Mucosa of descending colon (tissue), 3 donors: ENCODE results near the gene SERINC4. TPM values are rescaled to one million over a fixed set of nuclear protein-coding genes. Genes with fewer than 3 reads are reported as not detected.

Experiments
- ATAC-seq: fragments of 200-7000 bp; cut with Tn5 transposase; one replicate; pipeline ENCODE4 v1.9.1; 2020; ENCODE audit warnings: mild to moderate bottlenecking, moderate library complexity
- DNase-seq, 3 donors: peaks; one replicate each; pipeline ENCODE4 v3.0.0-alpha.2; 2020
- H3K36me3 ChIP-seq: fragments of 200-600 bp; one replicate; pipeline ENCODE4 v1.8.0; 2021; ENCODE audit warnings: low read depth, mild to moderate bottlenecking
- H3K4me1 ChIP-seq: fragments of 200-600 bp; one replicate; pipeline ENCODE4 v1.8.0; 2021; ENCODE audit warnings: low read depth, mild to moderate bottlenecking
- H3K4me3 ChIP-seq: fragments of 200-600 bp; one replicate; pipeline ENCODE4 v1.8.0; 2021; ENCODE audit warnings: mild to moderate bottlenecking
- H3K9me3 ChIP-seq: fragments of 200-600 bp; one replicate; pipeline ENCODE4 v1.8.0; 2021; ENCODE audit warnings: mild to moderate bottlenecking
- intact Hi-C, 2 donors: fragments of 100-400 bp; cut with DNase I in 1 of 2; cut with micrococcal nuclease in 1 of 2; formaldehyde crosslinking; loops; one replicate each; pipeline versions ENCODE4 v1.11.0 to v1.11.1; 2022; cut with DNase I, micrococcal nuclease
- total RNA-seq, 3 donors: library from RNA; stranded (reverse); fragmentation: NEBNext Ultra II Directional in 2 of 3; extraction: Animal tissue kit (Norgen Biotek cat#: 25700) in 2 of 3; gene quantifications; one replicate each; pipeline versions ENCODE4 v1.2.1 to v1.2.4, GENCODE V29; 2021 to 2023
- TF ChIP-seq, protein P1 (sequence below): fragments of 200-600 bp; IDR thresholded peaks from one replicate; pipeline ENCODE4 v1.8.0; 2022; ENCODE audit warnings: antibody characterized with exemption, mild to moderate bottlenecking
- donor health status: DM: no; HTN: no; CAD: no; lungs with moderate emphysema.
- donor health status: DM: no; HTN: no; CAD: no.
- donor health status: DM: no; HTN: yes; CAD: no.

Gene SERINC4
- total RNA-seq, 3 donors from 2014 or later: 0.16 to 0.52 (median 0.29) TPM

DNA sequence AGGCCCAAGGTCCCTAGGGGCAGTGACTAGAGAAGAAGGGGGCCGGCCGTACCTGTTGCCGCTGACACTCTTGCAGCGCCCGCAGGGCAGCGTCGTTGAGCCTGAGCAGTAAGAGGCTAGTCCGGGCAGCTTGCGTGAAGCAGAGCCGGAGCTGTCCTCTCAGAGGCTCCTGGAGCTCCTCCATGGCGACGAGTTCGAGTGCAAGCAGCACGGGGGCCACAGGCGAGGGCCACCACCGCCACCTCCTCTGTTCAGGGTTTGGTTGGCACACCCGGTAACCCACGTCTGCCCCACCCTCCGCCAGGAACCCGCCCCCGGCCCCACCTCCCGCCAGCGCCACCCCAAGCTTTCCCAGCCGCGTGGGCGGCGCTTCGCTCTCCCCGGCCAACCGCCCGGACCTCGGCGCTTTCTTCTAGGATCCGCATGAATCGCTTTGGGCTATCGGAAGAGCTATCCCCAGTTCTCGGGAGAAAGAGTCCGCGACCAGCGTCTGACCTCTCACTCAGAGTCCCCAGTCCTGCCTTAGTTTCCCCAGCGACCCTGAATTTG, 23.2 kb downstream of the SERINC4 start, which contains the start of gene ELL3:
Gene ELL3, minus strand, starts transcription at position 249 of the 549 bp plus-strand sequence. Its CDS starts 65 bp downstream, at position 184.
- TF ChIP-seq, protein P1, sequence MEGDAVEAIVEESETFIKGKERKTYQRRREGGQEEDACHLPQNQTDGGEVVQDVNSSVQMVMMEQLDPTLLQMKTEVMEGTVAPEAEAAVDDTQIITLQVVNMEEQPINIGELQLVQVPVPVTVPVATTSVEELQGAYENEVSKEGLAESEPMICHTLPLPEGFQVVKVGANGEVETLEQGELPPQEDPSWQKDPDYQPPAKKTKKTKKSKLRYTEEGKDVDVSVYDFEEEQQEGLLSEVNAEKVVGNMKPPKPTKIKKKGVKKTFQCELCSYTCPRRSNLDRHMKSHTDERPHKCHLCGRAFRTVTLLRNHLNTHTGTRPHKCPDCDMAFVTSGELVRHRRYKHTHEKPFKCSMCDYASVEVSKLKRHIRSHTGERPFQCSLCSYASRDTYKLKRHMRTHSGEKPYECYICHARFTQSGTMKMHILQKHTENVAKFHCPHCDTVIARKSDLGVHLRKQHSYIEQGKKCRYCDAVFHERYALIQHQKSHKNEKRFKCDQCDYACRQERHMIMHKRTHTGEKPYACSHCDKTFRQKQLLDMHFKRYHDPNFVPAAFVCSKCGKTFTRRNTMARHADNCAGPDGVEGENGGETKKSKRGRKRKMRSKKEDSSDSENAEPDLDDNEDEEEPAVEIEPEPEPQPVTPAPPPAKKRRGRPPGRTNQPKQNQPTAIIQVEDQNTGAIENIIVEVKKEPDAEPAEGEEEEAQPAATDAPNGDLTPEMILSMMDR: no peak
- intact Hi-C loops: no loop called here
- H3K4me1 ChIP-seq: peaks cover 3% of the 10 kb centered on the region
- ATAC-seq (peak; percentile 86), DNase-seq (peak; percentile 90 to 92 (median 92))
- no peaks in the 10 kb centered on the region for H3K9me3 ChIP-seq
- H3K36me3 ChIP-seq: no peaks in the 10 kb centered on the region
- peak within 1 kb of the TSS; percentile 45 for H3K4me3 ChIP-seq

DNA sequence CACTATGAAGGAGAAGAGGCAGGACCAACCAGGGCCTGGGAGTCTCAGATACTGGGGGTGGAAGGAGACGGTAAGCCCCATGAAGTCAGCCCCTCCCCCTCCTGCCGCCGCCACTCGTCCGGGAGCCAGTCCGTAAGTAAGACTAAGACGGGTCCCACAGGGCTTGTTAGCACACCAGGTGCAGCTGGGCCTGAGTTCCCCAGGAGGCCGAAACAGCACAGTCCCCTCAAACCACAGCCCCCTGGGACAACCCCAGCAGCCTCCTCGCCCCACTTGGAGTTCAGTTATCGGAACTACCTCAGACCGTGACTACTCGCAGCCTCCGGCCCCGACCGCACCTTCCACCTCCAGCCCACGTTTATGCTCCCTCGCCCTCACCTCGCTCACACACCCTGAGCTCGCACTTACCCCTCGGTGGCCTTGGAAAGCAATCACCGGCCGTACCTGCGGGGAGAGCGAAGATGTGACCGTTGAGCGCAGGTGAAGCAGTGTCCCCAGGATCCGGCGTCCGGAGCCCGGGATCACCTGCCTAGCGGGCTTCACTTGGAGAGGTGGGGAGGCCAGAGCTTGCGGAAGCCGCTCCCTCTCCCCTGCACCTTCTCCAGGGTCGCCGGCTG, 23.8 kb downstream of the SERINC4 start:
- ATAC-seq (peak; percentile 36), DNase-seq (peak; percentile 68 to 84 (median 74))
- H3K9me3 ChIP-seq: no peaks in the 10 kb centered on the region
- H3K4me1 ChIP-seq: peaks cover 3% of the 10 kb centered on the region
- peak overlapping the region; percentile 45 for H3K4me3 ChIP-seq
- TF ChIP-seq, protein P1: no peak
- intact Hi-C loops: no loop called here
- no peaks in the 10 kb centered on the region for H3K36me3 ChIP-seq

DNA sequence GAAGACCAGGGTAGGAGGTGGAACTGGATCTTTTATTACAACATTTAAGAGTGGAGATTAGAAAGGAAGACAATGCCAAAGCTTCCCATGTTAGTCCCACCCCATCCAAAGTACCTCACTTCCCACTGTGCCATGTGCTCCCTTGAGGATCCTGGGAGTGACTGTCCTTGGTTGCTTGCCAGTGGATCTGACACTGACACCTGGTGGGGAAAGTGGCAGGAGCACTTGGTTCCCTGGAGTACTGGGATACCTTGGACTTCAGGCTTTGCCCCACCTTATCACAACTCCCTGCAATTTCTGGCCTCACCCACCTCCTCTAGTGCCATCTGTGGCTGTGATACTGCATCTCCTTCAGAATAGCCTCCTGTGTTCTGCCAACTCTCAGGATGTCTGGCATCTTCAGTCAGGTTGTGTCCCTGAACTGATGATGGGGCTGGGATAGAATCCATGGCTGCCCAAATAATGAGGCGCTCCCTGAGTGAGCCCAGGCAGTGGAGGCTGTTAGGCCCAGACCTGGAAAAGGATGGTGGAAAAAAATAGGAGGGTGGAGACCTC, 24.5 kb downstream of the SERINC4 start:
- ATAC-seq: peak; percentile 76
- Histone ChIP-seq H3K36me3 (peaks cover 1% of the 10 kb centered on the region), H3K4me1 (peaks cover 3% of the 10 kb centered on the region), H3K4me3 (peak overlapping the region; percentile 45), H3K9me3 (no peaks in the 10 kb centered on the region)
- peak; percentile 73 to 92 (median 88) for DNase-seq
- intact Hi-C loops: no loop called here
- TF ChIP-seq, protein P1: no peak

GRCh38 chr15:43774062-43774461, 26.0 kb downstream of the SERINC4 start:
- peaks cover 3% of the 10 kb centered on the region for H3K4me1 ChIP-seq
- intact Hi-C loops: no loop called here
- peaks cover 7% of the 10 kb centered on the region for H3K36me3 ChIP-seq
- H3K9me3 ChIP-seq: no peaks in the 10 kb centered on the region
- ATAC-seq (no peak), DNase-seq (no peak)
- no peak overlapping the region for H3K4me3 ChIP-seq
- TF ChIP-seq, protein P1: no peak

DNA sequence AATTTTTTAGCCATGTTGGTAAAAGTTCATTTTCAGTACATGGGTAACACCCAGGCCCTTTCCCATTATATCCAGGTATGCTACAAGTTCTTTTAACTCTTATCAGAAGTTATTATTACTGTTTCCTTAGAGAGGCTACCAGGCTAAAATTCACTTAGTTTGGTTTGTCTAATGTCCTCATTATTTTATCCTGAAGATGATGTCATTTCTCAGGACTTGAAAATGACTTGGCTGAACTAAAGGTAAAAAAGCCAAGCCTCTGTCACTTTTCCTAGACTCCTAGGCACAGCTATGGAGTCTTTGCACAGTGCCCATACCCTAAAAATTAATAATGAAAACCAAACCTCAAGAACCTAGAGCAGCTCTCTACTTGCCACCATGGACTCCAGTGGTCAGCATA, 27.4 kb downstream of the SERINC4 start:
- ATAC-seq (no peak), DNase-seq (no peak)
- H3K36me3 ChIP-seq: peaks cover 15% of the 10 kb centered on the region
- TF ChIP-seq, protein P1: no peak
- intact Hi-C loops: no loop called here
- H3K4me3 ChIP-seq: no peak overlapping the region
- peaks cover 3% of the 10 kb centered on the region for H3K4me1 ChIP-seq
- no peaks in the 10 kb centered on the region for H3K9me3 ChIP-seq
